A549 treated with GW870086 at 1 μM for 4 hours (cell line): Measurements from ENCODE around the gene TXNDC11. TPM values are rescaled to one million over a fixed set of nuclear protein-coding genes. Genes with fewer than 3 reads are reported as not detected.

Experiments
- total RNA-seq: library from RNA; stranded (reverse); fragments of 200-300 nt; extraction: Qiagen RNA extraction; gene quantifications from 5 replicates; pipeline ENCODE4 v1.2.3, GENCODE V29; 2022; ENCODE audit warnings: low read depth

The TXNDC11 gene
- 33.9 to 41.5 TPM (median 40.8 TPM) in 5 replicates for total RNA-seq

GRCh38 chr16:11742536-11743307 is at the start of gene TXNDC11:
TSS of gene TXNDC11 (minus strand) at chr16:11742857. CDS start at chr16:11742730, 127 bp downstream.

GRCh38 chr16:11667824-11668622 is 74.6 kb downstream of the TXNDC11 start, which contains the start of gene SNN:
TSS of gene SNN (plus strand) at chr16:11668455. CDS start at chr16:11676060, 7,605 bp downstream.

Other genes with a start within 250 kb of the TXNDC11 start
- gene LITAF, start 155.9 kb downstream of the TXNDC11 start, total RNA-seq = 170 to 199 TPM (median 190 TPM) in 5 replicates
- gene SNN, start 74.4 kb downstream of the TXNDC11 start, total RNA-seq = 14.5 to 17.7 TPM (median 17.2 TPM) in 5 replicates
- gene ZC3H7A, start 54.4 kb upstream of the TXNDC11 start, total RNA-seq = 24.2 to 32.2 TPM (median 28.0 TPM) in 5 replicates
- 228 to 259 TPM (median 235 TPM) in 5 replicates for gene RSL1D1, start 108.7 kb upstream of the TXNDC11 start, total RNA-seq
- gene GSPT1, start 173.1 kb upstream of the TXNDC11 start, total RNA-seq = 175 to 208 TPM (median 185 TPM) in 5 replicates
- gene NPIPB2, start 199.2 kb upstream of the TXNDC11 start, total RNA-seq = 2.5 to 4.1 TPM (median 3.5 TPM) in 5 replicates
- not detected in 5 replicates for gene TNFRSF17, start 222.4 kb upstream of the TXNDC11 start, total RNA-seq
- gene SNX29, start 233.9 kb upstream of the TXNDC11 start, total RNA-seq = 2.2 to 3.0 TPM (median 2.5 TPM) in 5 replicates